Loucy (cell line): ENCODE measurements around the gene RMDN2.

Experiments used
- CTCF ChIP-seq: fragments of 200-600 bp; sonication (generic); conservative IDR thresholded peaks from 2 replicates; pipeline ENCODE4 v1.5.1; 2014; ENCODE audit warnings: mild to moderate bottlenecking, antibody characterized with exemption, low read length
- EZH2phosphoT487 ChIP-seq: fragments of 200-600 bp; IDR thresholded peaks from 2 replicates; pipeline ENCODE4 v1.6.1; 2018; ENCODE audit warnings: antibody characterized with exemption, mild to moderate bottlenecking, moderate library complexity, borderline replicate concordance

GRCh38 chr2:37876227-37876626, 48.9 kb upstream of the RMDN2 start:
- TF ChIP-seq EZH2phosphoT487 (no peak), CTCF (no peak)
